HepG2 (cell line): Measurements from ENCODE around the gene SPCS2. TPM values are rescaled to one million over a fixed set of nuclear protein-coding genes. Genes with fewer than 3 reads are reported as not detected.

Experiments
- ARID4A ChIP-seq: sonication (generic); formaldehyde crosslinking; IDR thresholded peaks from 2 replicates; pipeline ENCODE4 v1.5.0; 2020; ENCODE audit warnings: mild to moderate bottlenecking, missing genetic modification reagents, borderline replicate concordance
- ESRRA ChIP-seq: sonication (generic); formaldehyde crosslinking; IDR thresholded peaks from 2 replicates; pipeline ENCODE4 v1.5.1; 2020; ENCODE audit warnings: mild to moderate bottlenecking, low read depth, missing genetic modification reagents
- HDAC1 ChIP-seq: sonication (generic); formaldehyde crosslinking; IDR thresholded peaks from 2 replicates; pipeline ENCODE4 v1.5.1; 2020; ENCODE audit warnings: mild to moderate bottlenecking, missing genetic modification reagents
- KAT8 ChIP-seq: IDR thresholded peaks from 2 replicates; pipeline ENCODE4 v1.6.1; 2016; ENCODE audit warnings: missing genetic modification reagents, missing compliant biosample characterization
- KDM2A ChIP-seq: sonication (generic); formaldehyde crosslinking; IDR thresholded peaks from 2 replicates; pipeline ENCODE4 v1.4.0; 2020; ENCODE audit warnings: low read depth, missing genetic modification reagents, borderline replicate concordance
- KLF9 ChIP-seq: IDR thresholded peaks from 2 replicates; pipeline ENCODE4 v1.6.1; 2016; ENCODE audit warnings: low read depth
- MAZ ChIP-seq, 2 experiments: sonication (generic) in 1 of 2; formaldehyde crosslinking in 1 of 2; IDR thresholded peaks; 2 replicates each; pipeline versions ENCODE4 v1.5.0 to v1.6.1; 2012 to 2020; ENCODE audit warnings: low read depth in 2 of 2, mild to moderate bottlenecking in 2 of 2, borderline replicate concordance in 1 of 2, improper control_type of control experiment in 1 of 2, low read length in 1 of 2, missing genetic modification reagents in 1 of 2, moderate library complexity in 1 of 2
- MBD4 ChIP-seq: IDR thresholded peaks from 2 replicates; pipeline ENCODE4 v1.6.1; 2012; ENCODE audit warnings: low read length, inconsistent platforms, borderline replicate concordance
- NBN ChIP-seq: fragments of 450-650 bp; conservative IDR thresholded peaks from 2 replicates; pipeline ENCODE4 v1.6.1; 2017
- NRL ChIP-seq: sonication (generic); formaldehyde crosslinking; IDR thresholded peaks from 2 replicates; pipeline ENCODE4 v1.5.0; 2020; ENCODE audit warnings: missing genetic modification reagents, mild to moderate bottlenecking, moderate library complexity, borderline replicate concordance
- POLR2G ChIP-seq: fragments of 200-400 bp; formaldehyde crosslinking; IDR thresholded peaks from 2 replicates; pipeline ENCODE4 v1.6.1; 2018; ENCODE audit warnings: mild to moderate bottlenecking, low read depth, low read length, moderate library complexity
- RAD51 ChIP-seq: fragments of 450-650 bp; IDR thresholded peaks from 2 replicates; pipeline ENCODE4 v1.6.1; 2016; ENCODE audit warnings: borderline replicate concordance
- RARA ChIP-seq: IDR thresholded peaks from 2 replicates; pipeline ENCODE4 v1.6.1; 2016; ENCODE audit warnings: missing genetic modification reagents, missing compliant biosample characterization
- RBAK ChIP-seq: sonication (generic); formaldehyde crosslinking; IDR thresholded peaks from 2 replicates; pipeline ENCODE4 v1.5.1; 2020; ENCODE audit warnings: mild to moderate bottlenecking, missing genetic modification reagents
- RNF2 ChIP-seq: fragments of 450-650 bp; conservative IDR thresholded peaks from 2 replicates; pipeline ENCODE4 v1.6.1; 2016; ENCODE audit warnings: low read depth
- SNAPC2 ChIP-seq: sonication (generic); formaldehyde crosslinking; IDR thresholded peaks from 2 replicates; pipeline ENCODE4 v1.8.1; 2022; ENCODE audit warnings: mild to moderate bottlenecking, missing genetic modification reagents
- ZBTB20 ChIP-seq: sonication (generic); formaldehyde crosslinking; IDR thresholded peaks from 2 replicates; pipeline ENCODE4 v1.8.1; 2023; ENCODE audit warnings: missing genetic modification reagents, low read depth, mild to moderate bottlenecking, borderline replicate concordance
- ZMAT5 ChIP-seq: sonication (generic); formaldehyde crosslinking; IDR thresholded peaks from 2 replicates; pipeline ENCODE4 v1.5.0; 2020; ENCODE audit warnings: mild to moderate bottlenecking, low read depth, missing genetic modification reagents, borderline replicate concordance
- ZNF614 ChIP-seq: IDR thresholded peaks from 2 replicates; pipeline ENCODE4 v1.6.1; 2018; ENCODE audit warnings: missing biosample characterization, missing genetic modification reagents, inconsistent platforms, borderline replicate concordance
- ZNF709 ChIP-seq: sonication (generic); formaldehyde crosslinking; IDR thresholded peaks from 2 replicates; pipeline ENCODE4 v1.5.0; 2020; ENCODE audit warnings: mild to moderate bottlenecking, missing genetic modification reagents
- ZSCAN12 ChIP-seq: sonication (generic); formaldehyde crosslinking; IDR thresholded peaks from 2 replicates; pipeline ENCODE4 v1.9.0; 2021; ENCODE audit warnings: mild to moderate bottlenecking, missing genetic modification reagents
- ZSCAN5A ChIP-seq: sonication (generic); formaldehyde crosslinking; IDR thresholded peaks from 2 replicates; pipeline ENCODE4 v1.8.0; 2022; ENCODE audit warnings: mild to moderate bottlenecking, missing genetic modification reagents, borderline replicate concordance
- polyA plus RNA-seq, 8 experiments: library from polyadenylated mRNA; depleted of rRNA in 3 of 8; stranded (reverse) in 7 of 8; unstranded in 1 of 8; fragments of >200 nt; fragmentation: Illumina TruSeq in 4 of 8; extraction: Trizol in 4 of 8; gene quantifications; 2 replicates each; pipeline versions ENCODE4 v1.2.1 to v1.2.3, GENCODE V29; 2011 to 2016; ENCODE audit warnings: low read depth in 4 of 8, missing spikeins in 1 of 8, mixed read lengths in 1 of 8; ENCODE audit not compliant: insufficient read depth in 1 of 8
- total RNA-seq, 5 experiments: library from RNA; depleted of rRNA; stranded (reverse); fragments of >200 nt; fragmentation: Illumina TruSeq; extraction: Trizol; gene quantifications; 2 replicates each; pipeline ENCODE4 v1.2.3, GENCODE V29; 2016; ENCODE audit warnings: low read depth in 1 of 5

The SPCS2 gene
- total and polyA plus RNA-seq, 2 of the 13 experiments (the other 11 are each of a cell fraction or from before 2014, with no cell fraction given), result 87.3 to 142 TPM

- TF ChIP-seq POLR2G (peak; percentile 80), ZNF614 (CRISPR knock-in tag) (peak; percentile 61; the same call in 1 of the 2 replicates), MBD4 (no peak), NBN (no peak), ZSCAN12 (CRISPR knock-in tag) (no peak), KDM2A (CRISPR knock-in tag) (peak; percentile 91), ZSCAN5A (CRISPR knock-in tag) (peak; percentile 37; the same call in 1 of the 2 replicates), MAZ (IDR thresholded peaks at IDR 0.05; ENCODE audit: borderline replicate concordance, low read depth, low read length) (no peak), MAZ (CRISPR knock-in tag; IDR thresholded peaks at IDR 0.05; ENCODE audit: low read depth) (peak; percentile 35; the same call in 1 of the 2 replicates), KLF9 (CRISPR knock-in tag) (no peak), RARA (CRISPR knock-in tag) (no peak; the same call in 1 of the 2 replicates), ZNF709 (CRISPR knock-in tag) (no peak), RBAK (CRISPR knock-in tag) (0 out of 2 replicates have a peak, but pooled peaks have one; percentile 26), ZMAT5 (no peak), KAT8 (CRISPR knock-in tag) (peak; percentile 54), ESRRA (CRISPR knock-in tag) (0 out of 2 replicates have a peak, but pooled peaks have one; percentile 19), NRL (CRISPR knock-in tag) (peak; percentile 77), RNF2 (no peak), RAD51 (no peak), SNAPC2 (CRISPR knock-in tag) (0 out of 2 replicates have a peak, but pooled peaks have one; percentile 27), ZBTB20 (CRISPR knock-in tag) (no peak), ARID4A (CRISPR knock-in tag) (peak; percentile 78; the same call in 1 of the 2 replicates), HDAC1 (CRISPR knock-in tag) (peak; percentile 79)
These were observed 39.6 kb downstream of the SPCS2 start, which contains the start of gene NEU3 (continued) for GRCh38 chr11:74988541-74989259.
